H1 (cell line): ENCODE measurements around the gene GAB3. TPM values are rescaled to one million over a fixed set of nuclear protein-coding genes. Genes with fewer than 3 reads are reported as not detected.

ENCODE experiments used
- CTCF ChIA-PET: fragments of 300-600 bp; sonication (Branson Sonifier 250); formaldehyde crosslinking; loops from one replicate; lab custom pipeline; 2021; ENCODE audit not compliant: partially characterized antibody; lab: Charles Lee
- POLR2A ChIA-PET: fragments of 300-600 bp; sonication (Branson Sonifier 250); formaldehyde crosslinking; loops from one replicate; lab custom pipeline; 2021; ENCODE audit warnings: inconsistent platforms; ENCODE audit not compliant: partially characterized antibody; lab: Charles Lee
- DNase-seq, 2 experiments: peaks; one replicate each; pipeline versions ENCODE4 v3.0.0 to v3.0.0-alpha.2; 2010 to 2022; ENCODE audit warnings: low spot score in 2 of 2, low read depth in 1 of 2, mixed read lengths in 1 of 2
- FAIRE-seq: peaks from 2 replicates; lab custom pipeline; 2011; peaks lifted over from hg19 to GRCh38; lab: Jason Lieb, UNC
- H2AFZ ChIP-seq: 2 replicates; pipeline ENCODE4 v1.8.1; 2012; ENCODE audit warnings: low read length, inconsistent platforms
- H2AK5ac ChIP-seq: 2 replicates; pipeline ENCODE4 v1.6.1; 2013; ENCODE audit warnings: low read depth, low read length
- H2BK120ac ChIP-seq: replicated peaks from 2 replicates; pipeline ENCODE3; 2013; ENCODE audit warnings: low read depth, low read length, inconsistent platforms
- H2BK12ac ChIP-seq: 2 replicates; pipeline ENCODE4 v1.6.1; 2013; ENCODE audit warnings: low read depth, low read length
- H2BK15ac ChIP-seq: 2 replicates; pipeline ENCODE4 v1.6.1; 2013; ENCODE audit warnings: low read length
- H2BK20ac ChIP-seq: 2 replicates; pipeline ENCODE4 v1.6.1; 2013; ENCODE audit warnings: low read length
- H2BK5ac ChIP-seq: 2 replicates; pipeline ENCODE4 v1.6.1; 2013; ENCODE audit warnings: low read depth, low read length
- H3K14ac ChIP-seq: 2 replicates; pipeline ENCODE4 v1.6.1; 2013; ENCODE audit warnings: inconsistent platforms; ENCODE audit not compliant: insufficient read length
- H3K18ac ChIP-seq: 2 replicates; pipeline ENCODE4 v1.6.1; 2013; ENCODE audit warnings: low read length; ENCODE audit errors: extremely low read depth
- H3K23ac ChIP-seq: 2 replicates; pipeline ENCODE4 v1.6.1; 2013; ENCODE audit warnings: inconsistent platforms; ENCODE audit not compliant: insufficient read length
- H3K23me2 ChIP-seq: 2 replicates; pipeline ENCODE4 v1.6.1; 2013; ENCODE audit warnings: low read depth, low read length
- H3K27ac ChIP-seq: 2 replicates; pipeline ENCODE4 v1.6.1; 2011; ENCODE audit warnings: low read depth, low read length, inconsistent platforms
- H3K27me3 ChIP-seq, 4 experiments: replicated peaks in 1 of 4; 1 replicate in 1 of 4; 2 replicates in 3 of 4; pipeline versions ENCODE4 v1.6.1 to v1.8.1; 2011 to 2013; ENCODE audit warnings: low read length in 3 of 4, mild to moderate bottlenecking in 3 of 4, inconsistent platforms in 2 of 4, mixed read lengths in 2 of 4, moderate library complexity in 1 of 4; ENCODE audit not compliant: control insufficient read depth in 3 of 4, insufficient read depth in 3 of 4; ENCODE audit errors: extremely low read depth in 1 of 4
- H3K36me3 ChIP-seq, 4 experiments: 2 replicates each; pipeline versions ENCODE4 v1.6.1 to v1.8.1; 2011 to 2013; ENCODE audit warnings: mild to moderate bottlenecking in 4 of 4, low read length in 3 of 4, moderate library complexity in 2 of 4, control low read depth in 1 of 4, inconsistent platforms in 1 of 4; ENCODE audit not compliant: insufficient read depth in 4 of 4, control insufficient read depth in 2 of 4
- H3K4ac ChIP-seq: replicated peaks from 2 replicates; pipeline ENCODE3; 2013; ENCODE audit warnings: low read length, low read depth, mixed read lengths, inconsistent platforms; ENCODE audit not compliant: insufficient read length
- H3K4me1 ChIP-seq, 4 experiments: replicated peaks in 1 of 4; 1 replicate in 1 of 4; 2 replicates in 3 of 4; pipeline versions ENCODE4 v1.6.1 to v1.8.1; 2011 to 2013; ENCODE audit warnings: low read length in 3 of 4, inconsistent platforms in 2 of 4, mixed read lengths in 1 of 4; ENCODE audit not compliant: insufficient read depth in 4 of 4, control insufficient read depth in 3 of 4
- H3K4me2 ChIP-seq, 2 experiments: 2 replicates each; pipeline versions ENCODE4 v1.6.1 to v1.8.1; 2011 to 2013; ENCODE audit warnings: low read depth in 2 of 2, low read length in 2 of 2, control low read depth in 1 of 2, inconsistent platforms in 1 of 2, mild to moderate bottlenecking in 1 of 2; ENCODE audit not compliant: insufficient read depth in 1 of 2
- H3K4me3 ChIP-seq, 4 experiments: fragments of 200-600, 300-600 bp in 1 of 4; sonication (generic), shearing (Covaris generic), sonication (Bioruptor Twin) in 1 of 4; 2 replicates each; pipeline versions ENCODE4 v1.5.1 to v1.8.1; 2011 to 2016; ENCODE audit warnings: low read length in 4 of 4, low read depth in 3 of 4, control low read depth in 2 of 4, inconsistent platforms in 2 of 4, mild to moderate bottlenecking in 2 of 4, mixed read lengths in 1 of 4, moderate library complexity in 1 of 4; ENCODE audit not compliant: insufficient read depth in 2 of 4; ENCODE audit errors: extremely low read depth in 1 of 4
- H3K56ac ChIP-seq: replicated peaks from 2 replicates; pipeline ENCODE3; 2013; ENCODE audit warnings: low read depth, mild to moderate bottlenecking, mixed read lengths, low read length, inconsistent platforms; ENCODE audit not compliant: insufficient read length
- H3K79me1 ChIP-seq: 2 replicates; pipeline ENCODE4 v1.6.1; 2013; ENCODE audit warnings: low read depth, low read length, control low read depth
- H3K79me2 ChIP-seq, 2 experiments: 2 replicates each; pipeline versions ENCODE4 v1.6.1 to v1.8.1; 2012 to 2013; ENCODE audit warnings: low read length in 2 of 2, mild to moderate bottlenecking in 2 of 2, inconsistent platforms in 1 of 2; ENCODE audit not compliant: insufficient read depth in 2 of 2, control insufficient read depth in 1 of 2
- H3K9ac ChIP-seq, 4 experiments: replicated peaks in 1 of 4; 1 replicate in 1 of 4; 2 replicates in 3 of 4; pipeline versions ENCODE4 v1.6.1 to v1.8.1; 2011 to 2013; ENCODE audit warnings: low read depth in 3 of 4, low read length in 3 of 4, control low read depth in 2 of 4, mild to moderate bottlenecking in 2 of 4, moderate library complexity in 2 of 4, inconsistent platforms in 1 of 4; ENCODE audit errors: extremely low read depth in 1 of 4
- H3K9me3 ChIP-seq, 2 experiments: 2 replicates each; pipeline versions ENCODE4 v1.6.1 to v1.8.1; 2012 to 2013; ENCODE audit warnings: mild to moderate bottlenecking in 2 of 2, moderate library complexity in 2 of 2, control low read depth in 1 of 2, inconsistent platforms in 1 of 2, low read depth in 1 of 2, low read length in 1 of 2, mixed read lengths in 1 of 2; ENCODE audit not compliant: insufficient read depth in 2 of 2
- H4K20me1 ChIP-seq, 2 experiments: replicated peaks in 1 of 2; 2 replicates each; pipeline versions ENCODE3 to v1.8.1; 2011 to 2013; ENCODE audit warnings: inconsistent platforms in 2 of 2, low read length in 2 of 2, mild to moderate bottlenecking in 1 of 2; ENCODE audit not compliant: insufficient read depth in 2 of 2, control insufficient read depth in 1 of 2
- H4K5ac ChIP-seq: 2 replicates; pipeline ENCODE4 v1.6.1; 2013; ENCODE audit warnings: low read length, low read depth, mixed read lengths, inconsistent platforms; ENCODE audit not compliant: insufficient read length
- H4K8ac ChIP-seq: 2 replicates; pipeline ENCODE4 v1.8.0; 2013; ENCODE audit warnings: mild to moderate bottlenecking, moderate library complexity, low read length, inconsistent platforms; ENCODE audit not compliant: insufficient read depth; ENCODE audit errors: extremely low read depth
- H4K91ac ChIP-seq: replicated peaks from 2 replicates; pipeline ENCODE3; 2013; ENCODE audit warnings: low read length, mixed read lengths, inconsistent platforms; ENCODE audit not compliant: insufficient read length
- ASH2L ChIP-seq: fragments of 200-600, 300-600 bp; sonication (generic); IDR thresholded peaks from one replicate; pipeline ENCODE4 v1.7.1; 2017; ENCODE audit warnings: low read length
- BCL11A ChIP-seq, 2 experiments: IDR thresholded peaks; one replicate each; pipeline ENCODE4 v1.6.1; 2011; ENCODE audit warnings: low read depth in 2 of 2, low read length in 2 of 2, mild to moderate bottlenecking in 2 of 2
- BRCA1 ChIP-seq: IDR thresholded peaks from 2 replicates; pipeline ENCODE4 v1.6.1; 2012; ENCODE audit warnings: low read depth, low read length, improper control_type of control experiment
- GABPA ChIP-seq: IDR thresholded peaks from 2 replicates; pipeline ENCODE4 v1.6.1; 2011; ENCODE audit warnings: mild to moderate bottlenecking, low read length, moderate library complexity, borderline replicate concordance; ENCODE audit not compliant: insufficient read depth
- KDM1A ChIP-seq: fragments of 200-600, 300-600 bp; sonication (generic); IDR thresholded peaks from 2 replicates; pipeline ENCODE4 v1.7.1; 2016; ENCODE audit warnings: mild to moderate bottlenecking, low read length, borderline replicate concordance
- KDM4A ChIP-seq: IDR thresholded peaks from one replicate; pipeline ENCODE4 v1.7.1; 2012; ENCODE audit warnings: low read depth, mild to moderate bottlenecking, moderate library complexity, low read length, inconsistent platforms; ENCODE audit not compliant: severe bottlenecking
- POLR2AphosphoS5 ChIP-seq: IDR thresholded peaks from 2 replicates; pipeline ENCODE4 v1.6.1; 2011; ENCODE audit warnings: low read depth, low read length
- SIRT6 ChIP-seq: IDR thresholded peaks from one replicate; pipeline ENCODE4 v1.7.1; 2012; ENCODE audit warnings: low read length, inconsistent platforms
- SP2 ChIP-seq: IDR thresholded peaks from 2 replicates; pipeline ENCODE4 v1.6.1; 2012; ENCODE audit warnings: mild to moderate bottlenecking, low read length, inconsistent platforms
- USF2 ChIP-seq: IDR thresholded peaks from 2 replicates; pipeline ENCODE4 v1.6.1; 2011; ENCODE audit warnings: low read length, improper control_type of control experiment
- YY1 ChIP-seq: IDR thresholded peaks from 2 replicates; pipeline ENCODE4 v1.6.1; 2011; ENCODE audit warnings: low read depth, mild to moderate bottlenecking, low read length
- WGBS, 2 experiments: shearing (Covaris generic) in 1 of 2; methylation state at CpG; one replicate each; pipeline versions ENCODE4 v1.1.6 to v1.1.7; 2013 to 2015; ENCODE audit warnings: low lambda C conversion rate in 2 of 2, mixed read lengths in 2 of 2, inconsistent platforms in 1 of 2, low coverage in 1 of 2, missing lambda C conversion rate in 1 of 2; ENCODE audit not compliant: insufficient replicate concordance in 2 of 2, insufficient coverage in 1 of 2, insufficient read length in 1 of 2; ENCODE audit errors: extremely low coverage in 1 of 2, missing lambda C conversion rate in 1 of 2; 5-methylcytosine and 5-hydroxymethylcytosine counted together
- polyA plus RNA-seq, 7 experiments: library from polyadenylated mRNA; depleted of rRNA in 3 of 7; stranded (reverse) in 5 of 7; unstranded in 2 of 7; fragments of >200 nt in 5 of 7; fragments of 200-250 nt in 2 of 7; gene quantifications; 1 replicate in 5 of 7; 2 replicates in 1 of 7; 4 replicates in 1 of 7; pipeline versions ENCODE4 v1.2.1 to v1.2.3, GENCODE V29; 2011 to 2013; ENCODE audit warnings: missing spikeins in 2 of 7, mixed read lengths in 2 of 7
- total RNA-seq: library from RNA; stranded (reverse); fragmentation: NEBNext Ultra II Directional; extraction: Animal tissue kit (Norgen Biotek cat#: 25700); gene quantifications from 2 replicates; pipeline ENCODE4 v1.2.1, GENCODE V29; 2021

GAB3 gene
- total and polyA plus RNA-seq, 2 of the 8 experiments (the other 6 are each of a cell fraction or from before 2014, with no cell fraction given), result 0.48 to 1.2 TPM

- no peak overlapping the region for H2BK15ac ChIP-seq
- H3K4me3 ChIP-seq, result no peak overlapping the region
- H2BK5ac ChIP-seq, result no peak overlapping the region
- no peak overlapping the region; the same call in 1 of the 2 replicates for H2AFZ ChIP-seq
- no peaks in the 10 kb centered on the region for H3K27me3 ChIP-seq
- H3K9ac ChIP-seq, result no peak overlapping the region
- H4K91ac ChIP-seq, result no peak overlapping the region
- FAIRE-seq, result no peak
- H3K18ac ChIP-seq, result no peak overlapping the region
- TF ChIP-seq SIRT6 (no peak), KDM4A (no peak), YY1 (no peak), BCL11A (IDR thresholded peaks at IDR 0.05; ENCODE audit: low read depth in 2 of 2, low read length in 2 of 2) (no peak), SP2 (no peak), KDM1A (no peak), POLR2AphosphoS5 (no peak), BRCA1 (no peak), GABPA (no peak), ASH2L (no peak), USF2 (no peak)
- TF ChIP-seq, all 59 proteins: peak for 0
- DNase-seq, result no peak
- H3K36me3 ChIP-seq, result no peaks in the 10 kb centered on the region
- no peak overlapping the region for H4K8ac ChIP-seq
- no peak overlapping the region for H2BK20ac ChIP-seq
- H2BK12ac ChIP-seq, result no peak overlapping the region
- H3K56ac ChIP-seq, result no peak overlapping the region
- no peaks in the 10 kb centered on the region for H3K4me1 ChIP-seq
- H3K27ac ChIP-seq, result no peak overlapping the region
- ChIA-PET POLR2A (no interaction called here), CTCF (no interaction called here)
- WGBS, 2 experiments, result 79% methylated on average over 8 of the region's 8 CpGs; no CpG with 5 or more reads in 1 of the 2 experiments
- no peak overlapping the region for H2BK120ac ChIP-seq
- no peak overlapping the region for H2AK5ac ChIP-seq
- H3K23me2 ChIP-seq, result no peaks in the 10 kb centered on the region
- no peaks in the 10 kb centered on the region for H3K79me2 ChIP-seq
- H3K79me1 ChIP-seq, result no peaks in the 10 kb centered on the region
- no peak overlapping the region for H3K4me2 ChIP-seq
- H4K5ac ChIP-seq, result no peak overlapping the region
- H4K20me1 ChIP-seq, result no peaks in the 10 kb centered on the region
- H3K23ac ChIP-seq, result no peak overlapping the region
- H3K9me3 ChIP-seq, result no peaks in the 10 kb centered on the region
- H3K4ac ChIP-seq, result no peak overlapping the region
- no peak overlapping the region for H3K14ac ChIP-seq
Observed at GRCh38 chrX:154734061-154734781, 16.7 kb downstream of the GAB3 start.
